Colonic mucosa (tissue), 4 donors: ENCODE results near the gene COL13A1. TPM values are rescaled to one million over a fixed set of nuclear protein-coding genes. Genes with fewer than 3 reads are reported as not detected.

ENCODE experiments used
- DNase-seq: peaks from one replicate; pipeline ENCODE4 v3.0.0-alpha.2; 2020
- H3K27ac ChIP-seq: fragments of 200-600 bp; one replicate; pipeline ENCODE4 v1.8.0; 2021
- H3K27me3 ChIP-seq: fragments of 200-600 bp; one replicate; pipeline ENCODE4 v1.8.0; 2021
- H3K36me3 ChIP-seq: fragments of 200-600 bp; one replicate; pipeline ENCODE4 v1.8.0; 2021
- H3K4me1 ChIP-seq: fragments of 200-600 bp; one replicate; pipeline ENCODE4 v1.8.0; 2021; ENCODE audit warnings: mild to moderate bottlenecking
- H3K4me3 ChIP-seq: fragments of 200-600 bp; one replicate; pipeline ENCODE4 v1.8.0; 2021
- H3K9ac ChIP-seq, 2 donors: one replicate each; pipeline ENCODE4 v1.7.0; 2013; ENCODE audit warnings: control low read depth in 2 of 2, low read depth in 2 of 2, low read length in 2 of 2
- H3K9me3 ChIP-seq: fragments of 200-600 bp; one replicate; pipeline ENCODE4 v1.8.0; 2021
- CTCF ChIP-seq: fragments of 200-600 bp; IDR thresholded peaks from one replicate; pipeline ENCODE4 v1.8.0; 2022; ENCODE audit warnings: antibody characterized with exemption, mild to moderate bottlenecking
- intact Hi-C: fragments of 100-400 bp; cut with DNase I; formaldehyde crosslinking; loops from one replicate; pipeline ENCODE4 v1.14.1; 2022
- total RNA-seq, 2 donors: library from RNA; stranded (reverse); fragmentation: NEBNext Ultra II Directional in 1 of 2; extraction: Animal tissue kit (Norgen Biotek cat#: 25700) in 1 of 2; gene quantifications; one replicate each; pipeline ENCODE4 v1.2.1, GENCODE V29; 2021
- donor health status: healthy.
- donor health status: DM: no; HTN: no; CAD: no.
- donor health status: DM: no; HTN: no; CAD: no.

COL13A1 gene
- total RNA-seq, 2 donors from 2014 or later: 1.0 to 1.1 TPM

- no peak for DNase-seq
- Histone ChIP-seq H3K9me3 (no peaks in the 10 kb centered on the region), H3K4me3 (no peak overlapping the region), H3K27me3 (no peaks in the 10 kb centered on the region), H3K9ac (no peak overlapping the region), H3K36me3 (no peaks in the 10 kb centered on the region), H3K4me1 (no peaks in the 10 kb centered on the region), H3K27ac (no peak overlapping the region)
- intact Hi-C loops: no loop called here
- no peak for TF ChIP-seq CTCF
These were observed 179.0 kb downstream of the COL13A1 start for GRCh38 chr10:69980672-69981071.

GRCh38 chr10:69988094-69988493 lies 186.4 kb downstream of the COL13A1 start:
- H3K36me3 ChIP-seq: no peaks in the 10 kb centered on the region
- H3K4me3 ChIP-seq: no peak overlapping the region
- intact Hi-C loops: no loop called here
- DNase-seq: no peak
- H3K9ac ChIP-seq: no peak overlapping the region
- H3K9me3 ChIP-seq: no peaks in the 10 kb centered on the region
- H3K4me1 ChIP-seq: no peaks in the 10 kb centered on the region
- TF ChIP-seq CTCF: no peak
- H3K27me3 ChIP-seq: no peaks in the 10 kb centered on the region
- no peak overlapping the region for H3K27ac ChIP-seq

GRCh38 chr10:69991151-69991550 lies 189.4 kb downstream of the COL13A1 start:
- Histone ChIP-seq H3K9me3 (no peaks in the 10 kb centered on the region), H3K27me3 (no peaks in the 10 kb centered on the region), H3K4me3 (no peak overlapping the region), H3K27ac (no peak overlapping the region), H3K9ac (no peak overlapping the region), H3K4me1 (no peaks in the 10 kb centered on the region), H3K36me3 (no peaks in the 10 kb centered on the region)
- intact Hi-C loops: no loop called here
- TF ChIP-seq CTCF: no peak
- DNase-seq: no peak

GRCh38 chr10:69994262-69994661 lies 192.6 kb downstream of the COL13A1 start:
- no peak overlapping the region for H3K9ac ChIP-seq
- H3K4me3 ChIP-seq: no peak overlapping the region
- no peaks in the 10 kb centered on the region for H3K36me3 ChIP-seq
- no peaks in the 10 kb centered on the region for H3K9me3 ChIP-seq
- intact Hi-C loops: no loop called here
- H3K27ac ChIP-seq: no peak overlapping the region
- peak; percentile 25 for DNase-seq
- H3K27me3 ChIP-seq: no peaks in the 10 kb centered on the region
- no peak for TF ChIP-seq CTCF
- no peaks in the 10 kb centered on the region for H3K4me1 ChIP-seq

- H3K4me1 ChIP-seq: no peaks in the 10 kb centered on the region
- no peak for DNase-seq
- no peaks in the 10 kb centered on the region for H3K9me3 ChIP-seq
- TF ChIP-seq CTCF: no peak
- H3K4me3 ChIP-seq: no peak overlapping the region
- no peak overlapping the region for H3K9ac ChIP-seq
- no peaks in the 10 kb centered on the region for H3K27me3 ChIP-seq
- H3K27ac ChIP-seq: no peak overlapping the region
- intact Hi-C loops: no loop called here
- H3K36me3 ChIP-seq: no peaks in the 10 kb centered on the region
These were observed 194.9 kb downstream of the COL13A1 start for GRCh38 chr10:69996611-69997010.

DNA sequence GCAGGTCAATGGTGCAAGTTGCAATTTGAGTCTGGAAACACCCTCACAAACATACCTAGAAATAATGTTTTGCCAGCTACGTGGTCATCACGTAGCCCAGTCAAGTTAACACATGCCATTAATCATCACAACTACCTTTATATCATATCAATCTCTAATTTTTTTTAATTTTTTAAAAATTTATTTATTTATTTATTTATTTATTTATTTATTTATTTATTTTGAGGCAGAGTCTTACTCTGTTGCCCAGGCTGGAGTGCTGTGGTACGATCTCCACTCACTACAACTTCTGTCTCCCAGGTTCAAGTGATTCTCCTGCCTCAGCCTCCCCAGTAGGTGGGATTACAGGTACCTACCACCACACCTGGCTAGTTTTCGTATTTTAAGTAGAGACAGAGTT lies 198.6 kb downstream of the COL13A1 start:
- no peak overlapping the region for H3K4me3 ChIP-seq
- no peaks in the 10 kb centered on the region for H3K9me3 ChIP-seq
- no peak for TF ChIP-seq CTCF
- no peak overlapping the region for H3K27ac ChIP-seq
- intact Hi-C loops: no loop called here
- H3K27me3 ChIP-seq: no peaks in the 10 kb centered on the region
- DNase-seq: no peak
- no peaks in the 10 kb centered on the region for H3K4me1 ChIP-seq
- no peaks in the 10 kb centered on the region for H3K36me3 ChIP-seq
- no peak overlapping the region for H3K9ac ChIP-seq
